IMR-90 (cell line): ENCODE data around the gene GAL3ST2. TPM values are rescaled to one million over a fixed set of nuclear protein-coding genes. Genes with fewer than 3 reads are reported as not detected.
"Not testable (repeated sequence)": the region's sequence is repeated elsewhere in the genome, so short reads cannot be mapped to it uniquely, and the experiment has no call there.

Source experiments
- ATAC-seq: fragments of 200-7000 bp; cut with Tn5 transposase; 2 replicates; pipeline ENCODE4 v1.9.1; 2020; ENCODE audit warnings: low read depth, mild to moderate bottlenecking, moderate library complexity
- BruUV-seq: library from RNA; stranded (reverse); fragments of 400-500 nt; replicated peaks from 2 replicates; lab custom pipeline; 2021; lab: Mats Ljungman, UMichigan
- CTCF ChIA-PET: fragments of 300-600 bp; formaldehyde crosslinking; extraction: SDS; loops from one replicate; lab custom pipeline; 2021; ENCODE audit warnings: antibody characterized with exemption; lab: Yijun Ruan, JAX
- POLR2A ChIA-PET: fragments of 300-600 bp; sonication (Branson Sonifier 250); formaldehyde crosslinking; loops from one replicate; lab custom pipeline; 2022; ENCODE audit warnings: antibody characterized with exemption; ENCODE audit not compliant: unreplicated experiment; lab: Charles Lee
- DNase-seq: peaks from one replicate; pipeline ENCODE4 v3.0.0; 2013
- H2AFZ ChIP-seq: replicated peaks from 2 replicates; pipeline ENCODE3; 2013; ENCODE audit warnings: low read length, mild to moderate bottlenecking; ENCODE audit not compliant: poor library complexity
- H2AK5ac ChIP-seq: 2 replicates; pipeline ENCODE4 v1.6.1; 2013; ENCODE audit warnings: low read depth, low read length, inconsistent platforms
- H2AK9ac ChIP-seq: replicated peaks from 2 replicates; pipeline ENCODE3; 2013; ENCODE audit warnings: mild to moderate bottlenecking, low read depth, low read length, moderate library complexity; ENCODE audit not compliant: poor library complexity
- H2BK120ac ChIP-seq: 2 replicates; pipeline ENCODE4 v1.6.1; 2013; ENCODE audit warnings: low read depth, low read length, inconsistent platforms
- H2BK15ac ChIP-seq: 3 replicates; pipeline ENCODE4 v1.6.1; 2013; ENCODE audit warnings: low read depth, low read length, inconsistent platforms
- H2BK20ac ChIP-seq: 2 replicates; pipeline ENCODE4 v1.6.1; 2013; ENCODE audit warnings: low read depth, mild to moderate bottlenecking, inconsistent platforms, low read length, moderate library complexity
- H2BK5ac ChIP-seq: 2 replicates; pipeline ENCODE4 v1.6.1; 2013; ENCODE audit warnings: mild to moderate bottlenecking, low read depth, low read length, inconsistent platforms; ENCODE audit not compliant: poor library complexity, severe bottlenecking
- H3K14ac ChIP-seq: replicated peaks from 2 replicates; pipeline ENCODE4 v1.6.1; 2013; ENCODE audit warnings: low read depth, low read length, inconsistent platforms
- H3K18ac ChIP-seq: 2 replicates; pipeline ENCODE4 v1.6.1; 2013; ENCODE audit warnings: low read depth, low read length, control low read depth
- H3K23ac ChIP-seq: 2 replicates; pipeline ENCODE4 v1.6.1; 2013; ENCODE audit warnings: low read depth, low read length, inconsistent platforms
- H3K27ac ChIP-seq: 2 replicates; pipeline ENCODE4 v1.5.1; 2013; ENCODE audit warnings: mild to moderate bottlenecking, control low read depth, low read length; ENCODE audit not compliant: insufficient read depth
- H3K27me3 ChIP-seq: 2 replicates; pipeline ENCODE4 v1.6.1; 2013; ENCODE audit warnings: low read length; ENCODE audit not compliant: control insufficient read depth, insufficient read depth
- H3K36me3 ChIP-seq: 2 replicates; pipeline ENCODE4 v1.6.1; 2013; ENCODE audit warnings: low read length, mixed read lengths; ENCODE audit not compliant: control insufficient read depth, insufficient read depth
- H3K4ac ChIP-seq: 2 replicates; pipeline ENCODE4 v1.6.1; 2013; ENCODE audit warnings: low read depth, low read length, inconsistent platforms
- H3K4me1 ChIP-seq: 2 replicates; pipeline ENCODE4 v1.6.1; 2013; ENCODE audit warnings: low read length, mixed read lengths; ENCODE audit not compliant: control insufficient read depth, insufficient read depth
- H3K4me2 ChIP-seq: 2 replicates; pipeline ENCODE4 v1.6.1; 2013; ENCODE audit warnings: low read depth, mild to moderate bottlenecking, control low read depth, low read length, moderate library complexity
- H3K4me3 ChIP-seq: 2 replicates; pipeline ENCODE4 v1.5.1; 2013; ENCODE audit warnings: low read depth, mild to moderate bottlenecking, control low read depth, low read length, moderate library complexity; ENCODE audit not compliant: insufficient read depth
- H3K56ac ChIP-seq: 2 replicates; pipeline ENCODE4 v1.6.1; 2013; ENCODE audit warnings: low read length, inconsistent platforms; ENCODE audit not compliant: insufficient read depth; ENCODE audit errors: extremely low read depth
- H3K79me1 ChIP-seq, 2 experiments: 2 replicates each; pipeline ENCODE4 v1.6.1; 2013; ENCODE audit warnings: low read length in 2 of 2, inconsistent platforms in 1 of 2, low read depth in 1 of 2
- H3K9ac ChIP-seq: 2 replicates; pipeline ENCODE4 v1.6.1; 2013; ENCODE audit warnings: low read depth, low read length, control low read depth
- H3K9me1 ChIP-seq: 2 replicates; pipeline ENCODE4 v1.6.1; 2013; ENCODE audit warnings: low read length, inconsistent platforms; ENCODE audit not compliant: insufficient read depth
- H3K9me3 ChIP-seq: 2 replicates; pipeline ENCODE4 v1.6.1; 2013; ENCODE audit warnings: low read length; ENCODE audit not compliant: control insufficient read depth, insufficient read depth
- H4K20me1 ChIP-seq: 2 replicates; pipeline ENCODE4 v1.6.1; 2013; ENCODE audit warnings: low read length, inconsistent platforms; ENCODE audit not compliant: insufficient read depth
- H4K5ac ChIP-seq: 2 replicates; pipeline ENCODE4 v1.6.1; 2013; ENCODE audit warnings: mild to moderate bottlenecking, low read depth, low read length, control low read depth
- H4K8ac ChIP-seq, 2 experiments: 2 replicates each; pipeline ENCODE4 v1.6.1; 2013; ENCODE audit warnings: low read depth in 2 of 2, low read length in 2 of 2, control low read depth in 1 of 2, inconsistent platforms in 1 of 2
- H4K91ac ChIP-seq: 2 replicates; pipeline ENCODE4 v1.6.1; 2013; ENCODE audit warnings: low read depth, low read length, inconsistent platforms; ENCODE audit not compliant: insufficient read depth
- WGBS, 2 experiments: methylation state at CpG; one replicate each; pipeline versions ENCODE4 v1.1.5 to v1.1.7; 2013; ENCODE audit warnings: missing lambda C conversion rate in 2 of 2; ENCODE audit not compliant: insufficient read length in 1 of 2; ENCODE audit errors: extremely low coverage in 2 of 2; 5-methylcytosine and 5-hydroxymethylcytosine counted together
- dilution Hi-C: fragments of 300-500 bp; cut with HindIII; formaldehyde crosslinking; loops from one replicate; pipeline ENCODE4 v1.14.3; 2018; ENCODE audit warnings: low sequenced_read_pairs; ENCODE audit not compliant: unreplicated experiment
- in situ Hi-C: fragments of 300-500 bp; cut with MboI; formaldehyde crosslinking; loops from 3 replicates; pipeline ENCODE4 v1.14.3; 2019; ENCODE audit warnings: low sequenced_read_pairs, inconsistent platforms, mixed read lengths
- intact Hi-C: fragments of 100-400 bp; cut with micrococcal nuclease; formaldehyde crosslinking; loops from 2 replicates; pipeline ENCODE4 v1.10.0; 2022
- polyA plus RNA-seq, 3 experiments: library from polyadenylated mRNA; depleted of rRNA; stranded (reverse); fragments of >200 nt; gene quantifications; 2 replicates each; pipeline ENCODE4 v1.2.3, GENCODE V29; 2012; ENCODE audit warnings: low replicate concordance in 1 of 3
- total RNA-seq: library from RNA; depleted of rRNA; stranded (reverse); fragments of >200 nt; gene quantifications from 2 replicates; pipeline ENCODE4 v1.2.3, GENCODE V29; 2012

Gene GAL3ST2
- total and polyA plus RNA-seq, 2 of the 4 experiments (the other 2 are of a cell fraction) = 0.07 TPM; not detected in 1

GRCh38 chr2:241743008-241743407, 33.6 kb upstream of the GAL3ST2 start:
- H2AFZ ChIP-seq, H2BK15ac ChIP-seq, H3K14ac ChIP-seq, intact Hi-C loops, H3K27me3 ChIP-seq, H3K4me2 ChIP-seq, H3K27ac ChIP-seq, dilution Hi-C loops, H3K4me1 ChIP-seq, POLR2A ChIA-PET, H4K8ac ChIP-seq, ATAC-seq, H2AK9ac ChIP-seq, H4K5ac ChIP-seq, H3K9me3 ChIP-seq, DNase-seq, H3K56ac ChIP-seq, H3K9me1 ChIP-seq, H2BK120ac ChIP-seq, H3K4me3 ChIP-seq, H3K18ac ChIP-seq, H3K4ac ChIP-seq, CTCF ChIA-PET, H3K9ac ChIP-seq, H2AK5ac ChIP-seq, in situ Hi-C loops, H2BK20ac ChIP-seq, H3K23ac ChIP-seq, H2BK5ac ChIP-seq, BruUV-seq, H4K91ac ChIP-seq: not testable (repeated sequence)
- peaks cover 5 to 14% of the 10 kb centered on the region in 2 experiments; a peak in 3 of 4 replicates for H3K79me1 ChIP-seq
- WGBS, 2 experiments = 100% methylated on average over 5 of the region's 15 CpGs; no CpG with 5 or more reads in 1 of the 2 experiments
- peaks cover 41% of the 10 kb centered on the region for H3K36me3 ChIP-seq
- peaks cover 26% of the 10 kb centered on the region for H4K20me1 ChIP-seq
